HFFc6 (cell line): ENCODE measurements around the gene MARK4. TPM values are rescaled to one million over a fixed set of nuclear protein-coding genes. Genes with fewer than 3 reads are reported as not detected.

ENCODE experiments used
- DNase-seq: peaks from one replicate; pipeline ENCODE4 v3.0.0-alpha.2; 2018
- H3K27ac Mint-ChIP-seq: 2 replicates; pipeline ENCODE4 v1.8.0; 2020; ENCODE audit warnings: mild to moderate bottlenecking, mixed read lengths
- H3K27me3 Mint-ChIP-seq: 2 replicates; pipeline ENCODE4 v1.8.0; 2021; ENCODE audit warnings: mild to moderate bottlenecking, moderate library complexity, mixed read lengths; ENCODE audit not compliant: insufficient read depth
- H3K36me3 Mint-ChIP-seq: 2 replicates; pipeline ENCODE4 v1.8.0; 2021; ENCODE audit warnings: low read depth, mixed read lengths
- H3K4me1 Mint-ChIP-seq: 2 replicates; pipeline ENCODE4 v1.8.0; 2020; ENCODE audit warnings: low read depth, mixed read lengths
- H3K4me3 Mint-ChIP-seq: 2 replicates; pipeline ENCODE4 v1.8.0; 2020; ENCODE audit warnings: mild to moderate bottlenecking, moderate library complexity, mixed read lengths
- H3K9me3 Mint-ChIP-seq: 2 replicates; pipeline ENCODE4 v1.8.0; 2020; ENCODE audit warnings: mild to moderate bottlenecking, mixed read lengths
- total RNA-seq, 6 experiments: library from RNA; stranded (reverse); fragmentation: NEBNext Ultra II Directional; extraction: Animal tissue kit (Norgen Biotek cat#: 25700); gene quantifications; 2 replicates in 1 of 6; 3 replicates in 5 of 6; pipeline ENCODE4 v1.2.3, GENCODE V29; 2021
- TF ChIP-seq, protein P1 (sequence below): fragments of 200-600 bp; sonication (generic); IDR thresholded peaks from 2 replicates; pipeline ENCODE4 v1.5.0; 2021; ENCODE audit warnings: antibody characterized with exemption, mild to moderate bottlenecking

The MARK4 gene
- total RNA-seq, 6 experiments from 2014 or later = 38.9 to 46.0 (median 44.2) TPM

DNA sequence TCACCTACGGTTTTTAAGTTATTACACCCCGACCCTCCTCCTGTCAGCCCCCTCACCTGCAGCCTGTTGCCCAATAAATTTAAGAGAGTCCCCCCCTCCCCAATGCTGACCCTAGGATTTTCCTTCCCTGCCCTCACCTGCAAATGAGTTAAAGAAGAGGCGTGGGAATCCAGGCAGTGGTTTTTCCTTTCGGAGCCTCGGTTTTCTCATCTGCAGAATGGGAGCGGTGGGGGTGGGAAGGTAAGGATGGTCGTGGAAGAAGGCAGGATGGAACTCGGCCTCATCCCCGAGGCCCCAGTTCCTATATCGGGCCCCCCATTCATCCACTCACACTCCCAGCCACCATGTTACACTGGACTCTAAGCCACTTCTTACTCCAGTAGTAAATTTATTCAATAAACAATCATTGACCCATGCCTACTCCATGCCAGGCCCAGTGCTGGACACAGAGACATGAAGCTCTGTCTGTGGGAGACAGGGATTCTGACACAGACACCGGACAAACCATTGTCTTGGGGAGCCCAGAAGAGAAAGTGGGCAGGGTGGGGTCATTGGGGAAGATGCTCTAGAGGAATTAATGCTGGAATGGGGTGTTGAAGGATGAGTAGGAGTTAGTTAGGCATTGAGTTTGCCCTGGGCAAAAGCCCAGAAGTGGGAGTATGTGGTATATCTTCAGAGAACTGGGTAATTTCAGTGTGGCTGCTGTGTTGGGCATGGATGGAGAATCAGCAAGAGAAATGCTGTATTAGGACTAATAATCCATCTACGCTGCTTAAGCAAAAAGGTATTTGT, 52.4 kb downstream of the MARK4 start:
- no peak for DNase-seq
- Mint-ChIP-seq H3K36me3 (peaks cover 29% of the 10 kb centered on the region), H3K9me3 (peaks cover 4% of the 10 kb centered on the region; the same call in 1 of the 2 replicates), H3K4me3 (no peak overlapping the region), H3K27me3 (peaks cover 9% of the 10 kb centered on the region), H3K27ac (no peak overlapping the region), H3K4me1 (peaks cover 10% of the 10 kb centered on the region)
- TF ChIP-seq, protein P1, sequence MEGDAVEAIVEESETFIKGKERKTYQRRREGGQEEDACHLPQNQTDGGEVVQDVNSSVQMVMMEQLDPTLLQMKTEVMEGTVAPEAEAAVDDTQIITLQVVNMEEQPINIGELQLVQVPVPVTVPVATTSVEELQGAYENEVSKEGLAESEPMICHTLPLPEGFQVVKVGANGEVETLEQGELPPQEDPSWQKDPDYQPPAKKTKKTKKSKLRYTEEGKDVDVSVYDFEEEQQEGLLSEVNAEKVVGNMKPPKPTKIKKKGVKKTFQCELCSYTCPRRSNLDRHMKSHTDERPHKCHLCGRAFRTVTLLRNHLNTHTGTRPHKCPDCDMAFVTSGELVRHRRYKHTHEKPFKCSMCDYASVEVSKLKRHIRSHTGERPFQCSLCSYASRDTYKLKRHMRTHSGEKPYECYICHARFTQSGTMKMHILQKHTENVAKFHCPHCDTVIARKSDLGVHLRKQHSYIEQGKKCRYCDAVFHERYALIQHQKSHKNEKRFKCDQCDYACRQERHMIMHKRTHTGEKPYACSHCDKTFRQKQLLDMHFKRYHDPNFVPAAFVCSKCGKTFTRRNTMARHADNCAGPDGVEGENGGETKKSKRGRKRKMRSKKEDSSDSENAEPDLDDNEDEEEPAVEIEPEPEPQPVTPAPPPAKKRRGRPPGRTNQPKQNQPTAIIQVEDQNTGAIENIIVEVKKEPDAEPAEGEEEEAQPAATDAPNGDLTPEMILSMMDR = no peak

DNA sequence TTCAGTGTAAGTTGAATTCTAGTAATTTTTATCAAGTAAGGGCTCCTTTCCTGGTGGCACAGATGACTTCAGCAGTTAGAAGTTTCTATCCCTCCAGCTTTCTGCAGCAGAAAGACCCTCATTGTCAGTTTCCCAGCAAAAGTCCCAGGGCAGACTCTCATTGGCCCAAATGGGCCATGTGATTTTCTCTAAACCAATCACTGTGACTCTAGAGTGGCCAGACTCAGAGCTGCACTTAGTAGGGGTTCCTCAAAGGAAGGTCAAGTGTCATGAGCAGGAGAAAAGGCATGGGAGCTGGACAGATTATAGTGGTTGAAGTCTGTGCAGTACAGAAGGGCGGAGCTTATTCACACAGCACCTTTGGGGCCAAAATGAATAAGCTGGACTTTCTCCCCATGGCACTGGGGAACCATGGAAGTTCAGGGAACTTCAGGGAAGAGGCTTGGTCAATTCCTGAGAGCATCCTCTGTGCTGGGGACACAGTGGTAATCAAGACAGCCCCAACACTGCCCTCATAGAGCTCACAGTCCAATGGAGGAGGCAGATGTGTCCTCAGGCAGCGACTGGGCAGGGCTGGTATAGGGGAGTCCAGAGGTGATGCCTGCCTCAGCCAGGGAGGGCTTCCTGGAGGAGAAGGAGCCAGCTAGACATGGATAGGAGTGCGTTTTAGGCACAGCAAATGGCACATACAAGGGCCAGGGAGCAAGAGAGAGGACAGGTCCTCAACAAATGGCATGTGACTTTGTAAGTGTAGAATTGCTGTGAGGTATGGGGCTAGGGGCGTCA, 53.3 kb downstream of the MARK4 start:
- peaks cover 10% of the 10 kb centered on the region for H3K4me1 Mint-ChIP-seq
- peaks cover 4% of the 10 kb centered on the region; the same call in 1 of the 2 replicates for H3K9me3 Mint-ChIP-seq
- H3K27ac Mint-ChIP-seq = no peak overlapping the region
- no peak overlapping the region for H3K4me3 Mint-ChIP-seq
- TF ChIP-seq, protein P1 = no peak
- peaks cover 9% of the 10 kb centered on the region for H3K27me3 Mint-ChIP-seq
- H3K36me3 Mint-ChIP-seq = peaks cover 23% of the 10 kb centered on the region
- DNase-seq = no peak

DNA sequence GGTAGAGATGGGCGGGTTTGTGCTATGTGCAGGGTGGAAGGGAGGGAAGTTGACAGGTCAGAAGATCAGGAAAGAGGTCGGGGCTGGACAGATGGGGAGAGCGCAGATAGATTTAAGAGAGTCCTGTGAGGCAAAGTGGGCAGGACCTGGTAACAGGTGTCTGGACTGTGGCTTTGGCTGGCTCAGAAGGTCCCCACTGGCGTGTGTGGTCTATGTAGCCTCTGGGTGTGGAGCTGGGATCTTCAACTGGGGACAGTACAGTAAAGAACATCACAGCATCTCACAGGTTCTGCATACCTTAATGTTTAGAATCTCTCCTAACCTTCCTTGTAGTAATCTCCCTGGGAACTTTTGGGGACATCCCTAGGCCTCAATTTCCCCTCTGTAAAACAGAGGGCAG, 53.9 kb downstream of the MARK4 start:
- Mint-ChIP-seq H3K27me3 (peaks cover 9% of the 10 kb centered on the region), H3K4me3 (no peak overlapping the region), H3K4me1 (peaks cover 10% of the 10 kb centered on the region), H3K36me3 (peaks cover 16% of the 10 kb centered on the region), H3K27ac (no peak overlapping the region), H3K9me3 (peaks cover 4% of the 10 kb centered on the region; the same call in 1 of the 2 replicates)
- DNase-seq = no peak
- TF ChIP-seq, protein P1 = no peak

DNA sequence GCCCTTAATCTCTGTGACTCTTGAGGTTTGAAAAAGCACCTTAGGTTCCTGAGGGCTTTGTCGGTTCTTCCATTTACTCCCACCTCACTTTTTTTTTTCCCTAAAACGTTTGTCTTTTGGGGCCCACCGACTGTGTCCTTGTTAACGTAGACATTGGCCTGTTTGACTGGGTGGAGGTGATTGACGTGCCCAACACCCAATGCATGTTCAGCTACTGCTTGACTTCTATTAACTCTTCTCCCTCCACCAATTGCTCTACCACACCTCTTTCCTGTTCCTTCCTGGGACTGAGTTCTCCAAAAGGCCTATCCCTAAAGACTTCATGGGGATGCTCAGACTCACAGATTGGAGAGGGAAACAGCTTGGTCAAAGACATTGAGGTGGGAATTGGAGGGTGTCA, 54.4 kb downstream of the MARK4 start:
- Mint-ChIP-seq H3K27ac (no peak overlapping the region), H3K4me1 (peaks cover 10% of the 10 kb centered on the region), H3K9me3 (peaks cover 4% of the 10 kb centered on the region; the same call in 1 of the 2 replicates), H3K4me3 (no peak overlapping the region), H3K36me3 (peaks cover 12% of the 10 kb centered on the region), H3K27me3 (peaks cover 7% of the 10 kb centered on the region)
- peak; percentile 46 for DNase-seq
- TF ChIP-seq, protein P1 = no peak

DNA sequence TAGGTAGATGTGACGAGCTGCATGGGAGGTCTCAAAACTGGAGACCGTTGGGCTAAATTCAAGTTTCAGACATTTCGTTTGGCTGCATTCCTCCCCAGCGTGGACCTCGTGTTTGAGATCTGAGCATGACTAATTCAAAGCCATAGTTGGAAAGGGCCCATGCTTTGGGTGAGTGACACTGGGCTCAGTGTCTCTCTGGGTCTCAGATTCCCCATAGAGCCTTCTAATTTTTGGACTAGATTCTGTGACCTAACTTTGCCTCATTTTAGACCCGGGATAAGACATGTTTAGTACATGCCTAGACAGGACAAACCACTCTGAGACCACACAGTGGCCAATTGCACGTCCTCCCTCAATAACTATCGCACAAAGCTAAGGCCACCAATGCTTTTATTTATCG, 55.0 kb downstream of the MARK4 start:
- Mint-ChIP-seq H3K4me3 (no peak overlapping the region), H3K27ac (no peak overlapping the region), H3K9me3 (peaks cover 4% of the 10 kb centered on the region; the same call in 1 of the 2 replicates), H3K27me3 (peaks cover 9% of the 10 kb centered on the region), H3K36me3 (peaks cover 6% of the 10 kb centered on the region), H3K4me1 (peaks cover 10% of the 10 kb centered on the region)
- no peak for DNase-seq
- TF ChIP-seq, protein P1 = no peak
